HG02870 (cell line): ENCODE measurements around the gene ZDHHC5.
A peak's percentile ranks its signal among the peaks of the same experiment; 100 is the strongest.
"Not testable (repeated sequence)": the region's sequence is repeated elsewhere in the genome, so short reads cannot be mapped to it uniquely, and the experiment has no call there.

Experiments
- ATAC-seq: cut with Tn5 transposase; IDR thresholded peaks from one replicate; pipeline ENCODE4 v1.9.1; 2021; ENCODE audit warnings: mild to moderate bottlenecking, moderate library complexity; ENCODE audit not compliant: unreplicated experiment

Gene ZDHHC5

GRCh38 chr11:57662893-57663292 lies 5.0 kb upstream of the ZDHHC5 start:
- ATAC-seq: no peak

- no peak for ATAC-seq
Observed at GRCh38 chr11:57663975-57664374, 3.9 kb upstream of the ZDHHC5 start.

GRCh38 chr11:57667117-57667735 lies 688 bp upstream of the ZDHHC5 start:
- ATAC-seq: peak; percentile 65

GRCh38 chr11:57668434-57668782 lies 494 bp downstream of the ZDHHC5 start:
- ATAC-seq: peak; percentile 5

- ATAC-seq: no peak
Observed at GRCh38 chr11:57674251-57674650, 6.3 kb downstream of the ZDHHC5 start.

- peak; percentile 43 for ATAC-seq
Observed at GRCh38 chr11:57675176-57675941, 7.4 kb downstream of the ZDHHC5 start.

GRCh38 chr11:57679396-57679795 lies 11.5 kb downstream of the ZDHHC5 start:
- ATAC-seq: no peak

- ATAC-seq: peak; percentile 51
Observed at GRCh38 chr11:57680552-57680874, 12.6 kb downstream of the ZDHHC5 start.

- ATAC-seq: no peak
Observed at GRCh38 chr11:57681168-57681567, 13.3 kb downstream of the ZDHHC5 start.

- ATAC-seq: not testable (repeated sequence)
Observed at GRCh38 chr11:57690474-57690873, 22.6 kb downstream of the ZDHHC5 start.

GRCh38 chr11:57698843-57699365 lies 31.0 kb downstream of the ZDHHC5 start:
- ATAC-seq: no peak

- ATAC-seq: no peak
Observed at GRCh38 chr11:57699813-57700212, 31.9 kb downstream of the ZDHHC5 start.

- ATAC-seq: no peak
Observed at GRCh38 chr11:57700425-57700824, 32.5 kb downstream of the ZDHHC5 start.

GRCh38 chr11:57703341-57703740 lies 35.4 kb downstream of the ZDHHC5 start:
- ATAC-seq: no peak

GRCh38 chr11:57704932-57705331 lies 37.0 kb downstream of the ZDHHC5 start:
- ATAC-seq: no peak

- ATAC-seq: not testable (repeated sequence)
Observed at GRCh38 chr11:57705432-57705831, 37.5 kb downstream of the ZDHHC5 start.

GRCh38 chr11:57709802-57710367 lies 42.0 kb downstream of the ZDHHC5 start:
- no peak for ATAC-seq

- ATAC-seq: peak; percentile 36
Observed at GRCh38 chr11:57711414-57712255, 43.7 kb downstream of the ZDHHC5 start, which contains the start of gene MED19. TSS of gene MED19 (minus strand) at chr11:57712215. CDS start at chr11:57712179, 36 bp downstream.

- ATAC-seq: peak; percentile 92
Observed at GRCh38 chr11:57712256-57713150, 44.6 kb downstream of the ZDHHC5 start, which contains the start of gene TMX2. TSS of gene TMX2 (plus strand) at chr11:57712593. CDS start at chr11:57712619, 26 bp downstream.

- ATAC-seq: no peak
Observed at GRCh38 chr11:57713835-57714234, 45.9 kb downstream of the ZDHHC5 start.
